ENCODE data around the gene BMP5. TPM values are rescaled to one million over a fixed set of nuclear protein-coding genes. Genes with fewer than 3 reads are reported as not detected.
A peak's percentile ranks its signal among the peaks of the same experiment; 100 is the strongest.

BMP5 gene
- total and polyA plus RNA-seq, 2 of the 13 experiments (the other 11 are each of a cell fraction or from before 2014, with no cell fraction given) = not detected

- ATAC-seq (no peak), DNase-seq (ENCODE audit: low spot score) (no peak), FAIRE-seq (no peak)
- H3K27me3 ChIP-seq (ENCODE audit: control insufficient read depth in 1 of 2, insufficient read depth in 2 of 2, low read length in 2 of 2) = peaks cover 0 to 3% of the 10 kb centered on the region in 2 experiments; a peak in 1 of 5 replicates
- no TSS peak for BruUV-seq (replicated peaks)
- no peak overlapping the region for H3K4me3 ChIP-seq (replicated peaks in 1 of 3; ENCODE audit: insufficient read depth in 1 of 3, low read depth in 2 of 3, low read length in 3 of 3)
- H3K9ac ChIP-seq (ENCODE audit: insufficient read depth, low read depth, low read length) = no peak overlapping the region
- no peak overlapping the region for H2AFZ ChIP-seq (ENCODE audit: low read length)
- no peak overlapping the region for H3K4me2 ChIP-seq (ENCODE audit: low read depth, low read length)
- no peak overlapping the region for H3K27ac ChIP-seq (ENCODE audit: extremely low read length, insufficient read depth, low read length)
- H3K79me2 ChIP-seq (ENCODE audit: insufficient read depth, low read length) = no peaks in the 10 kb centered on the region
- no peaks in the 10 kb centered on the region for H3K9me3 ChIP-seq (ENCODE audit: low read length)
- POLR2A ChIA-PET = no interaction called here
- WGBS (ENCODE audit: low lambda C conversion rate) = 3% methylated on average over 4 of the region's 4 CpGs
- no peaks in the 10 kb centered on the region for H4K20me1 ChIP-seq (ENCODE audit: insufficient read depth, low read length)
- TF ChIP-seq ATF7 (IDR thresholded peaks at IDR 0.05) = peak; percentile 73
- no peak for TF ChIP-seq ATF7 (CRISPR knock-in tag; IDR thresholded peaks at IDR 0.05)
- TF ChIP-seq ZNF567 (CRISPR knock-in tag; IDR thresholded peaks at IDR 0.05; ENCODE audit: borderline replicate concordance) = no peak
- H3K36me3 ChIP-seq (replicated peaks in 1 of 2; ENCODE audit: control insufficient read depth in 1 of 2, insufficient read depth in 2 of 2, low read length in 2 of 2) = no peaks in the 10 kb centered on the region
- in situ Hi-C loops (cut with HindIII; ENCODE audit: extremely low pct_ligation_motif_present, low pct_unique_long_range_greater_than_20kb) = no loop called here
- H3K4me1 ChIP-seq (ENCODE audit: insufficient read depth, low read length) = no peaks in the 10 kb centered on the region
- intact Hi-C loops (cut with micrococcal nuclease; ENCODE audit: unreplicated experiment) = no loop called here
- CTCF ChIA-PET (ENCODE audit: low intra/inter-chr PET ratio, low total read pairs) = no interaction called here
Observed at GRCh38 chr6:55892749-55893357, 17.5 kb upstream of the BMP5 start.

GRCh38 chr6:55888917-55889316 lies 13.5 kb upstream of the BMP5 start:
- Histone ChIP-seq H4K20me1 (ENCODE audit: insufficient read depth, low read length) (no peaks in the 10 kb centered on the region), H3K4me2 (ENCODE audit: low read depth, low read length) (no peak overlapping the region), H3K4me1 (ENCODE audit: insufficient read depth, low read length) (peaks cover 15% of the 10 kb centered on the region), H2AFZ (ENCODE audit: low read length) (no peak overlapping the region), H3K9ac (ENCODE audit: insufficient read depth, low read depth, low read length) (no peak overlapping the region), H3K27me3 (ENCODE audit: control insufficient read depth in 1 of 2, insufficient read depth in 2 of 2, low read length in 2 of 2) (peaks cover 0 to 3% of the 10 kb centered on the region in 2 experiments; a peak in 1 of 5 replicates), H3K36me3 (replicated peaks in 1 of 2; ENCODE audit: control insufficient read depth in 1 of 2, insufficient read depth in 2 of 2, low read length in 2 of 2) (no peaks in the 10 kb centered on the region), H3K9me3 (ENCODE audit: low read length) (no peaks in the 10 kb centered on the region), H3K4me3 (replicated peaks in 1 of 3; ENCODE audit: insufficient read depth in 1 of 3, low read depth in 2 of 3, low read length in 3 of 3) (no peak overlapping the region), H3K79me2 (ENCODE audit: insufficient read depth, low read length) (no peaks in the 10 kb centered on the region), H3K27ac (ENCODE audit: extremely low read length, insufficient read depth, low read length) (no peak overlapping the region)
- intact Hi-C loops (cut with micrococcal nuclease; ENCODE audit: unreplicated experiment) = no loop called here
- in situ Hi-C loops (cut with HindIII; ENCODE audit: extremely low pct_ligation_motif_present, low pct_unique_long_range_greater_than_20kb) = loop anchor here (10.0 kb wide), 1 partner anchor 274 kb away; no protein-coding TSS in a partner anchor
- BruUV-seq (replicated peaks) = no TSS peak
- FAIRE-seq (no peak), ATAC-seq (no peak), DNase-seq (ENCODE audit: low spot score) (no peak)
- WGBS (ENCODE audit: low lambda C conversion rate) = 5% methylated on average over 6 of the region's 6 CpGs
- TF ChIP-seq REPIN1 (CRISPR knock-in tag; IDR thresholded peaks at IDR 0.05; ENCODE audit: borderline replicate concordance, low read depth) = no peak
- peak; percentile 40; the same call in 1 of the 2 replicates for TF ChIP-seq MNT (IDR thresholded peaks at IDR 0.05)
- CTCF ChIA-PET (ENCODE audit: low intra/inter-chr PET ratio, low total read pairs) = no interaction called here
- POLR2A ChIA-PET = no interaction called here
